Epithelial cell of proximal tubule (primary cell): ENCODE measurements around the gene FARS2. TPM values are rescaled to one million over a fixed set of nuclear protein-coding genes. Genes with fewer than 3 reads are reported as not detected.

Source experiments
- DNase-seq: peaks from one replicate; pipeline ENCODE4 v3.0.0-alpha.2; 2011; ENCODE audit warnings: low read depth
- H3K4me3 ChIP-seq: 2 replicates; pipeline ENCODE4 v1.5.1; 2011; ENCODE audit warnings: low read depth, mild to moderate bottlenecking, low read length
- CTCF ChIP-seq: conservative IDR thresholded peaks from 2 replicates; pipeline ENCODE4 v1.5.1; 2012; ENCODE audit warnings: low read depth, mild to moderate bottlenecking, low read length
- total RNA-seq: library from RNA; depleted of rRNA; stranded (reverse); fragments of >200 nt; gene quantifications from 2 replicates; pipeline ENCODE4 v1.2.3, GENCODE V29; 2015

Gene FARS2
- total RNA-seq, 1 donor from 2014 or later: 7.7 TPM

- no peak for DNase-seq
- no peak overlapping the region for H3K4me3 ChIP-seq
- no peak for TF ChIP-seq CTCF
These were observed 411.9 kb downstream of the FARS2 start for GRCh38 chr6:5673019-5673790.

- no peak for TF ChIP-seq CTCF
- H3K4me3 ChIP-seq: no peak overlapping the region
- no peak for DNase-seq
These were observed 412.8 kb downstream of the FARS2 start for GRCh38 chr6:5674141-5674540.

GRCh38 chr6:5674721-5675120 is 413.4 kb downstream of the FARS2 start:
- no peak overlapping the region for H3K4me3 ChIP-seq
- DNase-seq: no peak
- TF ChIP-seq CTCF: no peak

GRCh38 chr6:5676701-5677100 is 415.4 kb downstream of the FARS2 start:
- DNase-seq: no peak
- TF ChIP-seq CTCF: no peak

GRCh38 chr6:5677219-5678000 is 416.1 kb downstream of the FARS2 start:
- DNase-seq: no peak
- H3K4me3 ChIP-seq: no peak overlapping the region
- TF ChIP-seq CTCF: no peak

More at GRCh38 chr6:5676701-5677100, 415.4 kb downstream of the FARS2 start:
- no peak overlapping the region for H3K4me3 ChIP-seq

- no peak overlapping the region for H3K4me3 ChIP-seq
- DNase-seq: no peak
- no peak for TF ChIP-seq CTCF
These were observed 418.0 kb downstream of the FARS2 start for GRCh38 chr6:5679270-5679669.
